ENCODE results near the gene C1GALT1.

DNA sequence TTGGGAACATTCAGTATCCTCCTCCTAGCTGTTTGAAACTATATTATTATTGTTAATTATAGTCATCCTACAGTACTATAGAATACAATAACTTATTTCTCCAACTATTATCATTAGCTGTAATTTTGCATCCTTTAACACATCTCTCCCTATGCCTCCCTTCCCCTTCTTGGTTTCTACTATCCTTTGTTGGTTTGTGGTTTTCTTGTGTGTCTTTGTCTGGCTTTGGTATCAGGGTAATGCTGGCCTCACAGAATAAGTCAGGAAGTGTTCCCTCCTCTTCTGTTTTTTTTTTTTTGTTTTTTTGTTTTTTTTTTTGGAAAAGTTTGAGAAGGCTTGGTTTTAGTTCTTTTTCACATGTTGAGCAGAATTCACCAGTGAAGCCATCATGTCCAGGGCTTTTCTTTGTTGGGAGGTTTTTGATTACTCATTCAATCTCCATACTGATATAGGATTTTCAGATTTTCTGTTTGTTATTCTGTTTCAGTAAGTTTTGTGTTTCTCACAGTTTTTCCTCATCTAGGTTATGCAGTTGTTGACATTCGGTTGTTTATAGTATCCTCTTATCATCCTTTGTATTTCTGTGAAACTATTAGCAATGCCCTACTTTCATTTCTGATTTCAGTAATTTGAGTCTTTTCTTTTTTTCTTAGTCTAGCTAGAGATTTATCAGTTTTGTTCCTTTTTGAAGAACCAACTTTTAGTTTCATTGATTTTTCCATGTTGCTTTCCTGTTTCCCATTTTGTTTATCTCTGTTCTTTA lies 21.6 kb downstream of the C1GALT1 start:
- TF ChIP-seq, protein P1, sequence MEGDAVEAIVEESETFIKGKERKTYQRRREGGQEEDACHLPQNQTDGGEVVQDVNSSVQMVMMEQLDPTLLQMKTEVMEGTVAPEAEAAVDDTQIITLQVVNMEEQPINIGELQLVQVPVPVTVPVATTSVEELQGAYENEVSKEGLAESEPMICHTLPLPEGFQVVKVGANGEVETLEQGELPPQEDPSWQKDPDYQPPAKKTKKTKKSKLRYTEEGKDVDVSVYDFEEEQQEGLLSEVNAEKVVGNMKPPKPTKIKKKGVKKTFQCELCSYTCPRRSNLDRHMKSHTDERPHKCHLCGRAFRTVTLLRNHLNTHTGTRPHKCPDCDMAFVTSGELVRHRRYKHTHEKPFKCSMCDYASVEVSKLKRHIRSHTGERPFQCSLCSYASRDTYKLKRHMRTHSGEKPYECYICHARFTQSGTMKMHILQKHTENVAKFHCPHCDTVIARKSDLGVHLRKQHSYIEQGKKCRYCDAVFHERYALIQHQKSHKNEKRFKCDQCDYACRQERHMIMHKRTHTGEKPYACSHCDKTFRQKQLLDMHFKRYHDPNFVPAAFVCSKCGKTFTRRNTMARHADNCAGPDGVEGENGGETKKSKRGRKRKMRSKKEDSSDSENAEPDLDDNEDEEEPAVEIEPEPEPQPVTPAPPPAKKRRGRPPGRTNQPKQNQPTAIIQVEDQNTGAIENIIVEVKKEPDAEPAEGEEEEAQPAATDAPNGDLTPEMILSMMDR (IDR thresholded peaks at IDR 0.05) = no peak
- TF ChIP-seq POLR2AphosphoS5 (IDR thresholded peaks at IDR 0.05; ENCODE audit: low read depth, low read length) (no peak), SIN3A (IDR thresholded peaks at IDR 0.05; ENCODE audit: borderline replicate concordance, insufficient read depth, low read depth, low read length) (no peak)
